CD4-positive, alpha-beta T cell (primary cell): ENCODE measurements around the gene ACAD10. TPM values are rescaled to one million over a fixed set of nuclear protein-coding genes. Genes with fewer than 3 reads are reported as not detected.

Source experiments
- ATAC-seq: fragments of 200-7000 bp; cut with Tn5 transposase; one replicate; pipeline ENCODE4 v1.10.0; 2022; ENCODE audit warnings: mild to moderate bottlenecking; ENCODE audit not compliant: poor library complexity
- CTCF ChIA-PET: fragments of 350-600 bp; sonication (Branson Sonifier 250); formaldehyde crosslinking; loops from one replicate; lab custom pipeline; 2021; ENCODE audit warnings: antibody characterized with exemption, inconsistent platforms; lab: Charles Lee
- POLR2A ChIA-PET: fragments of 350-600 bp; sonication (Branson Sonifier 250); formaldehyde crosslinking; loops from one replicate; lab custom pipeline; 2021; ENCODE audit warnings: antibody characterized with exemption, inconsistent platforms; lab: Charles Lee
- DNase-seq, 14 experiments: peaks; one replicate each; pipeline ENCODE4 v3.0.0-alpha.2; 2013 to 2020; ENCODE audit warnings: mixed read lengths in 2 of 14
- H3K27ac ChIP-seq, 2 donors: one replicate each; pipeline versions ENCODE4 v1.5.1 to v1.7.0; 2013; ENCODE audit warnings: low read length in 2 of 2, low read depth in 1 of 2, mild to moderate bottlenecking in 1 of 2
- H3K27me3 ChIP-seq, 2 experiments: 1 replicate in 1 of 2; 2 replicates in 1 of 2; pipeline versions ENCODE4 v1.6.1 to v1.7.0; 2013; ENCODE audit warnings: low read length in 2 of 2, control low read depth in 1 of 2, mild to moderate bottlenecking in 1 of 2, moderate library complexity in 1 of 2; ENCODE audit not compliant: insufficient read depth in 2 of 2, control insufficient read depth in 1 of 2
- H3K36me3 ChIP-seq: one replicate; pipeline ENCODE4 v1.6.1; 2013; ENCODE audit warnings: low read length, control low read depth; ENCODE audit not compliant: insufficient read depth
- H3K4me1 ChIP-seq: one replicate; pipeline ENCODE4 v1.6.1; 2013; ENCODE audit warnings: low read length, control low read depth; ENCODE audit not compliant: insufficient read depth
- H3K4me3 ChIP-seq: one replicate; pipeline ENCODE4 v1.5.1; 2013; ENCODE audit warnings: mild to moderate bottlenecking, low read length, moderate library complexity
- H3K9me3 ChIP-seq, 2 experiments: 1 replicate in 1 of 2; 2 replicates in 1 of 2; pipeline versions ENCODE4 v1.6.1 to v1.7.0; 2013; ENCODE audit warnings: low read length in 2 of 2, mild to moderate bottlenecking in 2 of 2, control low read depth in 1 of 2, moderate library complexity in 1 of 2; ENCODE audit not compliant: control insufficient read depth in 1 of 2, insufficient read depth in 1 of 2
- H3K27ac Mint-ChIP-seq: one replicate; pipeline ENCODE4 v1.8.0; 2020; ENCODE audit warnings: mixed read lengths
- H3K27me3 Mint-ChIP-seq: one replicate; pipeline ENCODE4 v1.8.0; 2021; ENCODE audit warnings: mixed read lengths
- H3K36me3 Mint-ChIP-seq: one replicate; pipeline ENCODE4 v1.8.0; 2021; ENCODE audit warnings: low read depth, mixed read lengths
- H3K4me1 Mint-ChIP-seq: one replicate; pipeline ENCODE4 v1.8.0; 2021; ENCODE audit warnings: low read depth, mixed read lengths
- H3K4me3 Mint-ChIP-seq: one replicate; pipeline ENCODE4 v1.8.0; 2020; ENCODE audit warnings: mild to moderate bottlenecking, mixed read lengths
- H3K9me3 Mint-ChIP-seq: one replicate; pipeline ENCODE4 v1.8.0; 2020; ENCODE audit warnings: mixed read lengths
- intact Hi-C, 2 experiments: fragments of 100-400 bp; cut with DNase I in 1 of 2; cut with micrococcal nuclease in 1 of 2; formaldehyde crosslinking; loops; one replicate each; pipeline versions ENCODE4 v1.15.1 to v1.9.0; 2023 to 2025; cut with DNase I, micrococcal nuclease
- total RNA-seq, 174 experiments: library from RNA in 2 of 174; stranded (reverse) in 2 of 174; gene quantifications; one replicate each; pipeline ENCODE4 v1.2.3 and lab custom pipeline; 2021 to 2026
- TF ChIP-seq, protein P1 (sequence below): fragments of 200-600 bp; IDR thresholded peaks from one replicate; pipeline ENCODE4 v1.8.0; 2022; ENCODE audit warnings: antibody characterized with exemption, mild to moderate bottlenecking

The ACAD10 gene
- total RNA-seq, 2 experiments from 2014 or later = 15.8 to 17.4 TPM

DNA sequence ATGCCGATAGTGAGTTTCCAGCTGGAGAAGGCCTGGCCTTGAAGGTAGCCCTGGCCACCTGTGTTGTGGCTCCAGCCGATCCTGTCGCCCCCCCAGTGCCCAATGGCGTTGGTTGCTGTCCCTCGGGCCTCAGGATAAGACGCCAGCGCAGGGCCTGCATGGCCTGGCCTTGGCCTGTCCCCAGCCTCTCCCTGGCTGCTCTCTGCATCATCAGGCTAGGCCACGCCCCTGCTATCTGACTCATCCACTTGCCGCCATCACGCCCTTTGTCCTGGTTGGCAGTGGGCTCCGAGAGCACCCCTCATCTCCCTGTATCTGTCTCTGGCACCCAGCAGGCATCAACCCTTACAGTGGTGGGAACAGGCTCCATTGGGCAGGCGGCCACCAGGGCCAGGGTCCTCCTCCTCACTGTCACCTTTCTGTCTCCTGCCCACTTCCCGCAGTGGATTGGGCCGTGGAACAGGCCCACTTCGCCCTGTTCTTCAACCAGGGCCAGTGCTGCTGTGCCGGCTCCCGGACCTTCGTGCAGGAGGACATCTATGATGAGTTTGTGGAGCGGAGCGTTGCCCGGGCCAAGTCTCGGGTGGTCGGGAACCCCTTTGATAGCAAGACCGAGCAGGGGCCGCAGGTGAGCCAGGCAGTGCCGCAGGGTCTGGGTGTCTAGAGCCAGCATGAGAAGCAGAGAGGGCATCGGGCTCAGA is 106.5 kb downstream of the ACAD10 start:
- intact Hi-C loops = no loop called here
- no peaks in the 10 kb centered on the region for H3K4me1 Mint-ChIP-seq
- TF ChIP-seq, protein P1, sequence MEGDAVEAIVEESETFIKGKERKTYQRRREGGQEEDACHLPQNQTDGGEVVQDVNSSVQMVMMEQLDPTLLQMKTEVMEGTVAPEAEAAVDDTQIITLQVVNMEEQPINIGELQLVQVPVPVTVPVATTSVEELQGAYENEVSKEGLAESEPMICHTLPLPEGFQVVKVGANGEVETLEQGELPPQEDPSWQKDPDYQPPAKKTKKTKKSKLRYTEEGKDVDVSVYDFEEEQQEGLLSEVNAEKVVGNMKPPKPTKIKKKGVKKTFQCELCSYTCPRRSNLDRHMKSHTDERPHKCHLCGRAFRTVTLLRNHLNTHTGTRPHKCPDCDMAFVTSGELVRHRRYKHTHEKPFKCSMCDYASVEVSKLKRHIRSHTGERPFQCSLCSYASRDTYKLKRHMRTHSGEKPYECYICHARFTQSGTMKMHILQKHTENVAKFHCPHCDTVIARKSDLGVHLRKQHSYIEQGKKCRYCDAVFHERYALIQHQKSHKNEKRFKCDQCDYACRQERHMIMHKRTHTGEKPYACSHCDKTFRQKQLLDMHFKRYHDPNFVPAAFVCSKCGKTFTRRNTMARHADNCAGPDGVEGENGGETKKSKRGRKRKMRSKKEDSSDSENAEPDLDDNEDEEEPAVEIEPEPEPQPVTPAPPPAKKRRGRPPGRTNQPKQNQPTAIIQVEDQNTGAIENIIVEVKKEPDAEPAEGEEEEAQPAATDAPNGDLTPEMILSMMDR = no peak
- DNase-seq = no peak
- no peak overlapping the region for H3K27ac Mint-ChIP-seq
- no peak overlapping the region for H3K4me3 ChIP-seq
- CTCF ChIA-PET = no interaction called here
- H3K27me3 ChIP-seq = no peaks in the 10 kb centered on the region
- no peak for ATAC-seq
- no peaks in the 10 kb centered on the region for H3K9me3 ChIP-seq
- no peaks in the 10 kb centered on the region for H3K9me3 Mint-ChIP-seq
- no peaks in the 10 kb centered on the region for H3K36me3 Mint-ChIP-seq
- no peak overlapping the region for H3K4me3 Mint-ChIP-seq
- no peaks in the 10 kb centered on the region for H3K36me3 ChIP-seq
- no peaks in the 10 kb centered on the region for H3K4me1 ChIP-seq
- H3K27me3 Mint-ChIP-seq = no peaks in the 10 kb centered on the region
- no peak overlapping the region for H3K27ac ChIP-seq
- POLR2A ChIA-PET = no interaction called here

- Mint-ChIP-seq H3K4me1 (no peaks in the 10 kb centered on the region), H3K27me3 (no peaks in the 10 kb centered on the region), H3K4me3 (no peak overlapping the region), H3K36me3 (no peaks in the 10 kb centered on the region), H3K9me3 (no peaks in the 10 kb centered on the region), H3K27ac (no peak overlapping the region)
- intact Hi-C loops = no loop called here
- POLR2A ChIA-PET = no interaction called here
- H3K36me3 ChIP-seq = no peaks in the 10 kb centered on the region
- no peak for ATAC-seq
- CTCF ChIA-PET = no interaction called here
- no peaks in the 10 kb centered on the region for H3K27me3 ChIP-seq
- no peak overlapping the region for H3K4me3 ChIP-seq
- no peaks in the 10 kb centered on the region for H3K4me1 ChIP-seq
- no peak for DNase-seq
- TF ChIP-seq, protein P1 = no peak
- H3K9me3 ChIP-seq = no peaks in the 10 kb centered on the region
- H3K27ac ChIP-seq = no peak overlapping the region
Measured at GRCh38 chr12:111792856-111793235, 107.0 kb downstream of the ACAD10 start.

DNA sequence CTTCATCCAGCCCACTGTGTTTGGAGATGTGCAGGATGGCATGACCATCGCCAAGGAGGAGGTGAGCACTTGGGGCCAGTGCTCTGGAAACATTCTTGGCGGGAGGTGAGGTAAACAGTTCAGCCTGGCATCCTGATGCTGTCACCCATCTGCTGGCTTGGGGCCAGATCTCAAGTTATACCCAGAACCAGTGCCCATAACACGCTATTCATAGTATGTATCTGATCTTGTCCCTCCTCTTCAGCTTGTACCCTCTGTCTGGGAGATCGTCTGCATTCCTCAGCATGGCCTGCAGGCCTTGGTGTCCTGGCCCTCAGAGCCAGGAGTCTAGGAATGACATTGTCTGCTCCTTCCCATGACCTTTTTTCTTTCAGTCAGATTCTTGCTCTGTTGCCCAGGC is 112.3 kb downstream of the ACAD10 start:
- Mint-ChIP-seq H3K4me3 (no peak overlapping the region), H3K4me1 (no peaks in the 10 kb centered on the region), H3K27ac (no peak overlapping the region), H3K9me3 (no peaks in the 10 kb centered on the region), H3K27me3 (no peaks in the 10 kb centered on the region), H3K36me3 (no peaks in the 10 kb centered on the region)
- Histone ChIP-seq H3K9me3 (no peaks in the 10 kb centered on the region), H3K4me1 (no peaks in the 10 kb centered on the region), H3K4me3 (no peak overlapping the region), H3K27me3 (no peaks in the 10 kb centered on the region), H3K36me3 (no peaks in the 10 kb centered on the region), H3K27ac (no peak overlapping the region)
- intact Hi-C loops = no loop called here
- ChIA-PET POLR2A (no interaction called here), CTCF (no interaction called here)
- ATAC-seq (no peak), DNase-seq (no peak)
- TF ChIP-seq, protein P1 = no peak
